Cardiac muscle cell (in vitro differentiated cells and primary cell): ENCODE results near the gene RCC2. TPM values are rescaled to one million over a fixed set of nuclear protein-coding genes. Genes with fewer than 3 reads are reported as not detected.
"Not testable (repeated sequence)": the region's sequence is repeated elsewhere in the genome, so short reads cannot be mapped to it uniquely, and the experiment has no call there.

Experiments
- DNase-seq, 2 donors: peaks; one replicate each; pipeline versions ENCODE4 v3.0.0 to v3.0.0-alpha.2; 2010 to 2017; ENCODE audit warnings: low read depth in 1 of 2, low spot score in 1 of 2
- H3K27ac ChIP-seq: fragments of 200-600 bp; sonication (generic); 2 replicates; pipeline ENCODE4 v1.5.1; 2016
- H3K27me3 ChIP-seq: fragments of 200-600 bp; sonication (generic); 2 replicates; pipeline ENCODE4 v1.6.0; 2016; ENCODE audit warnings: control low read depth
- H3K36me3 ChIP-seq: fragments of 200-600 bp; sonication (generic); 2 replicates; pipeline ENCODE4 v1.5.1; 2016; ENCODE audit warnings: control low read depth
- H3K4me1 ChIP-seq: fragments of 200-600 bp; sonication (generic); 2 replicates; pipeline ENCODE4 v1.8.1; 2017; ENCODE audit warnings: low read depth, mild to moderate bottlenecking, mixed run types
- H3K4me3 ChIP-seq: fragments of 200-600 bp; sonication (generic); 2 replicates; pipeline ENCODE4 v1.5.1; 2016; ENCODE audit warnings: mild to moderate bottlenecking
- H3K9me3 ChIP-seq: fragments of 200-600 bp; sonication (generic); 2 replicates; pipeline ENCODE4 v1.5.1; 2017; ENCODE audit warnings: low read depth, mild to moderate bottlenecking, control low read depth
- CTCF ChIP-seq: IDR thresholded peaks from 2 replicates; pipeline ENCODE4 v1.5.1; 2012; ENCODE audit warnings: low read depth, mild to moderate bottlenecking, low read length
- polyA plus RNA-seq: library from polyadenylated mRNA; unstranded; fragments of >200 nt; fragmentation: Nextera tagmentation; extraction: Ambion mirVana; gene quantifications from 2 replicates; pipeline ENCODE4 v1.2.1, GENCODE V29; 2016
- total RNA-seq: library from RNA; depleted of rRNA; stranded (reverse); fragments of >200 nt; gene quantifications from 2 replicates; pipeline ENCODE4 v1.2.3, GENCODE V29; 2016

Gene RCC2
- total and polyA plus RNA-seq, 2 experiments from 2014 or later = 34.0 to 61.5 TPM

DNA sequence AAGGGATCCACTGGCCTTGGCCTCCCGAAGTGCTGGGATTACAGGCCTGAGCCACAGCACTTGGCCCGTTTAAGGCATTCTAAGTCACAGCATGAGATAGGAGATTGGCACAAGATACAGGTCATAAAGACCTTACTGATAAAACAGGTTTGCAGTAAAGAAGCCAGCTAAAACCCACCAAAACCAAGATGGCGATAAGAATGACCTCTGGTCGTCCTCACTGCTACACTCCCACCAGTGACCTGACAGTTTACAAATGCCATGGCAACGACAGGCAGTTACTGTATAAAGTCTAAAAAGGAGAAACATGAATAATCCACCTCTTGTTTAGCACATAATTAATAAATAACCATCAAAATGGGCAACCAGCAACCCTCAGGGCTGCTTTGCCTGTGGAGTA is 33.3 kb upstream of the RCC2 start:
- no peak for DNase-seq
- no peak for TF ChIP-seq CTCF
- Histone ChIP-seq H3K4me3 (no peak overlapping the region), H3K4me1 (no peaks in the 10 kb centered on the region), H3K27ac (no peak overlapping the region), H3K27me3 (no peaks in the 10 kb centered on the region), H3K36me3 (no peaks in the 10 kb centered on the region), H3K9me3 (no peaks in the 10 kb centered on the region)

GRCh38 chr1:17471393-17471792 is 31.9 kb upstream of the RCC2 start:
- no peak for TF ChIP-seq CTCF
- Histone ChIP-seq H3K27ac (no peak overlapping the region), H3K4me1 (no peaks in the 10 kb centered on the region), H3K36me3 (no peaks in the 10 kb centered on the region), H3K9me3 (no peaks in the 10 kb centered on the region), H3K4me3 (no peak overlapping the region), H3K27me3 (no peaks in the 10 kb centered on the region)
- DNase-seq = no peak

GRCh38 chr1:17470021-17470799 is 30.7 kb upstream of the RCC2 start:
- H3K9me3 ChIP-seq = no peaks in the 10 kb centered on the region
- no peak overlapping the region for H3K4me3 ChIP-seq
- no peak for DNase-seq
- no peak overlapping the region for H3K27ac ChIP-seq
- no peaks in the 10 kb centered on the region for H3K4me1 ChIP-seq
- H3K27me3 ChIP-seq = no peaks in the 10 kb centered on the region
- H3K36me3 ChIP-seq = no peaks in the 10 kb centered on the region
- TF ChIP-seq CTCF = no peak

DNA sequence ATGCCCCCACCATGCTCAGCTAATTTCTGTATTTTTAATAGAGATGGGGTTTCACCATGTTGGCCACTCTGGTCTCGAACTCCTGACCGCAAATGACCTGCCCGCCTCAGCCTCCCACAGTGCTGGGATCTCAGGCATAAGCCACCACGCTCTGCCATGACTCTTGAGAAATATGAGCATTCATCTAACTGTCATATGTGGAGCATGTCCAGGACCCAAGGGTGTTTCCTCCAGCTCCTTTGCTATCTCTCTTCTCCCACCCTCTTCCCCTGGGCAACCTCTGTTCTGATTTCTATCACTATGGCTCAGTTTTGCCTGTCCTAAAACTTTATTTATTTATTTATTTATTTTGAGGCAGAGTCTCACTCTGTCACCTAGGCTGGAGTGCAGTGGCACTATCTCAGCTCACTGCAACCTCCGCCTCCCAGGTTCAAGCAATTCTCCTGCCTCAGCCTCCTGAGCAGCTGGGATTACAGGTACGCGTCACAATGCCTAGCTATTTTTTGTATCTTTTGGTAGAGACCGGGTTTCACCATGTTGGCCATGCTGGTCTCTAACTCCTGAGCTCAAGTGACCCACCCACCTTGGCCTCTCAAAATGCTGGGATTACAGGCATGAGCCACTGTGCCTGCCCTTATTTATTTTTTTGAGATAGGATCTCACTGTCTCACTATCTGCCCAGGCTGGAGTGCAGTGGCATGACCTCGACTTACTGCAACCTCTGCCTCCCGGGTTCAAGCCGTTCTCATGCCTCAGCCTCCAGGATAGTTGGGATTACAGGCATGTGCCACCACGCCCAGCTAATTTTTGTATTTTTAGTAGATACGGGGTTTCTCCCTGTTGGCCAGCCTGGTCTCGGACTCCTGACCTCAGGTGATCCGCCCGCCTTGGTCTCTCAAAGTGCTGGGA is 29.1 kb upstream of the RCC2 start:
- H3K4me3 ChIP-seq, H3K9me3 ChIP-seq, H3K27ac ChIP-seq, H3K4me1 ChIP-seq, H3K27me3 ChIP-seq, DNase-seq, H3K36me3 ChIP-seq: not testable (repeated sequence)

- Histone ChIP-seq H3K4me1 (no peaks in the 10 kb centered on the region), H3K27ac (no peak overlapping the region), H3K27me3 (no peaks in the 10 kb centered on the region), H3K9me3 (no peaks in the 10 kb centered on the region), H3K4me3 (no peak overlapping the region), H3K36me3 (no peaks in the 10 kb centered on the region)
- no peak for DNase-seq
- no peak for TF ChIP-seq CTCF
Observed at GRCh38 chr1:17466359-17466758, 26.9 kb upstream of the RCC2 start.

- H3K4me1 ChIP-seq = no peaks in the 10 kb centered on the region
- H3K9me3 ChIP-seq = no peaks in the 10 kb centered on the region
- no peaks in the 10 kb centered on the region for H3K36me3 ChIP-seq
- no peak for TF ChIP-seq CTCF
- H3K27me3 ChIP-seq = no peaks in the 10 kb centered on the region
- DNase-seq = no peak
- H3K27ac ChIP-seq = no peak overlapping the region
- H3K4me3 ChIP-seq = no peak overlapping the region
Observed at GRCh38 chr1:17465228-17465627, 25.8 kb upstream of the RCC2 start.
